ENCODE data around the gene DIRAS1. TPM values are rescaled to one million over a fixed set of nuclear protein-coding genes. Genes with fewer than 3 reads are reported as not detected.

The DIRAS1 gene
- polyA plus RNA-seq, 1 donor = 1.3 TPM

- no peak for DNase-seq
Observed at GRCh38 chr19:2754659-2755447, 33.7 kb upstream of the DIRAS1 start.

- DNase-seq = no peak
Observed at GRCh38 chr19:2751438-2751830, 30.3 kb upstream of the DIRAS1 start.

GRCh38 chr19:2750808-2751437 is 29.8 kb upstream of the DIRAS1 start:
- DNase-seq = no peak

- no peak for DNase-seq
Observed at GRCh38 chr19:2747349-2747748, 26.2 kb upstream of the DIRAS1 start.

- DNase-seq = no peak
Observed at GRCh38 chr19:2744113-2744512, 22.9 kb upstream of the DIRAS1 start.

GRCh38 chr19:2743099-2743498 is 21.9 kb upstream of the DIRAS1 start:
- DNase-seq = no peak

- no peak for DNase-seq
Observed at GRCh38 chr19:2740314-2740656, 19.1 kb upstream of the DIRAS1 start.

- peak; percentile 96 for DNase-seq
Observed at GRCh38 chr19:2739602-2740313, 18.6 kb upstream of the DIRAS1 start, which contains the start of gene SLC39A3. Gene SLC39A3 (minus strand): TSS chr19:2740017. CDS start chr19:2737257, 2,760 bp downstream.

- no peak for DNase-seq
Observed at GRCh38 chr19:2736550-2737190, 15.5 kb upstream of the DIRAS1 start.

GRCh38 chr19:2735374-2735773 is 14.2 kb upstream of the DIRAS1 start:
- DNase-seq = no peak

- no peak for DNase-seq
Observed at GRCh38 chr19:2734589-2735288, 13.6 kb upstream of the DIRAS1 start.

GRCh38 chr19:2733930-2734588 is 12.9 kb upstream of the DIRAS1 start:
- DNase-seq = no peak

GRCh38 chr19:2732883-2733282 is 11.7 kb upstream of the DIRAS1 start:
- no peak for DNase-seq

- no peak for DNase-seq
Observed at GRCh38 chr19:2732157-2732725, 11.1 kb upstream of the DIRAS1 start.

GRCh38 chr19:2731181-2731995 is 10.2 kb upstream of the DIRAS1 start:
- no peak for DNase-seq

GRCh38 chr19:2729943-2730818 is 9.0 kb upstream of the DIRAS1 start:
- no peak for DNase-seq

- DNase-seq = no peak
Observed at GRCh38 chr19:2728783-2729387, 7.7 kb upstream of the DIRAS1 start.

- no peak for DNase-seq
Observed at GRCh38 chr19:2727640-2727944, 6.4 kb upstream of the DIRAS1 start.

- DNase-seq = no peak
Observed at GRCh38 chr19:2726904-2727639, 5.9 kb upstream of the DIRAS1 start.

Measured in hindlimb muscle (tissue), 1 donor.